ENCODE results near the gene ZSWIM3. TPM values are rescaled to one million over a fixed set of nuclear protein-coding genes. Genes with fewer than 3 reads are reported as not detected.
A peak's percentile ranks its signal among the peaks of the same experiment; 100 is the strongest.

ZSWIM3 gene
- total and polyA plus RNA-seq, 2 of the 13 experiments (the other 11 are each of a cell fraction or from before 2014, with no cell fraction given), result 5.2 to 5.8 TPM

DNA sequence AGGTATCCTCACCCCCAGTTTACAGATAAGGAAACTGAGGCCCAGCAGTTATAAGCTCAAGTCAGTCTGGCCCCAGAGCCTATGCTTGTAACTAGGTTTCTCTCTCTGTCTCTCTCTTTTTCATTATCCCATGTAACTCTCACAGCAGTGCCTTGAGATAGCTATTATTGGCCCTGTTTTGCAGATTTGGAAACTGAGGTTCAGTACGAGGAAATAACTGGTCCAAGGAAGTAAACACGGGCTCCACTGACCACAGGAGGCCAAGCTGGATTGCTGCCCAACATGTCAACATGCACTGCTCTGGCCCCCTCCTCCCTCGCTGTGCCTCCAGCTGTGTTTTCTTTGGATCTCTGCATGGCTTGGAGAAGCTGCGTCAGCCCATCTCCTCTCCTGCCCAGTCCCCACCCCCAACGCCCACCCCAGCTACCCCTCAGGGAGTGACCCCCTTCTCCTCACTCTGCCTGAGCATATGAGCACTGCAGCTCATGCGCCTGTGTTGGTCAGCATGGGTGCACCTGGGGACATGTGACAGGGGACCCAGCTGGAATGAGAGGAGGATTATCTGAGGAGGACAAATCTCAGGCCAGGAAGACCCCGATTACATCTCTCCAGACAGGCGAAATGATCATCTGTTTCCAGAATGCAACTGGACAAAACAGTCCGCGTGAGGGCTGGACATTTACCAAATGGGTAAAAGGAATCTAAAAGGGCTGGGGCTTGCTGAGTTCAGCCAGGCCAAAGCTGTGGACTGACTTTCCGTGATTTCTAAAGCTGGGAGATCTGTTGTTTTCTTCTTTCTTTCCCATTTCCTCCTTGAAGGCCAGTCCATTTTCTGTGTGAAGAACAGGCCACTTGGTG is 62.4 kb downstream of the ZSWIM3 start (continued):
- TF ChIP-seq ZNF556 (CRISPR knock-in tag; IDR thresholded peaks at IDR 0.05; ENCODE audit: borderline replicate concordance) (no peak), ZNF331 (CRISPR knock-in tag; IDR thresholded peaks at IDR 0.05) (0 out of 2 replicates have a peak, but pooled peaks have one; percentile 18), GATAD1 (CRISPR knock-in tag; IDR thresholded peaks at IDR 0.05) (0 out of 2 replicates have a peak, but pooled peaks have one; percentile 22), AHDC1 (CRISPR knock-in tag; IDR thresholded peaks at IDR 0.05; ENCODE audit: borderline replicate concordance) (peak; percentile 60; the same call in 1 of the 2 replicates), ZNF3 (CRISPR knock-in tag; IDR thresholded peaks at IDR 0.05) (peak; percentile 88), ZNF670 (CRISPR knock-in tag; IDR thresholded peaks at IDR 0.05; ENCODE audit: borderline replicate concordance) (no peak), NFATC3 (CRISPR knock-in tag; IDR thresholded peaks at IDR 0.05) (no peak), BCL6 (CRISPR knock-in tag; IDR thresholded peaks at IDR 0.05) (peak; percentile 24; the same call in 1 of the 2 replicates), SMARCE1 (IDR thresholded peaks at IDR 0.05; ENCODE audit: borderline replicate concordance) (no peak)
- TF ChIP-seq, protein P1, sequence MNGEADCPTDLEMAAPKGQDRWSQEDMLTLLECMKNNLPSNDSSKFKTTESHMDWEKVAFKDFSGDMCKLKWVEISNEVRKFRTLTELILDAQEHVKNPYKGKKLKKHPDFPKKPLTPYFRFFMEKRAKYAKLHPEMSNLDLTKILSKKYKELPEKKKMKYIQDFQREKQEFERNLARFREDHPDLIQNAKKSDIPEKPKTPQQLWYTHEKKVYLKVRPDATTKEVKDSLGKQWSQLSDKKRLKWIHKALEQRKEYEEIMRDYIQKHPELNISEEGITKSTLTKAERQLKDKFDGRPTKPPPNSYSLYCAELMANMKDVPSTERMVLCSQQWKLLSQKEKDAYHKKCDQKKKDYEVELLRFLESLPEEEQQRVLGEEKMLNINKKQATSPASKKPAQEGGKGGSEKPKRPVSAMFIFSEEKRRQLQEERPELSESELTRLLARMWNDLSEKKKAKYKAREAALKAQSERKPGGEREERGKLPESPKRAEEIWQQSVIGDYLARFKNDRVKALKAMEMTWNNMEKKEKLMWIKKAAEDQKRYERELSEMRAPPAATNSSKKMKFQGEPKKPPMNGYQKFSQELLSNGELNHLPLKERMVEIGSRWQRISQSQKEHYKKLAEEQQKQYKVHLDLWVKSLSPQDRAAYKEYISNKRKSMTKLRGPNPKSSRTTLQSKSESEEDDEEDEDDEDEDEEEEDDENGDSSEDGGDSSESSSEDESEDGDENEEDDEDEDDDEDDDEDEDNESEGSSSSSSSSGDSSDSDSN (CRISPR knock-in tag; IDR thresholded peaks at IDR 0.05), result no peak; the same call in 1 of the 2 replicates
- TF ChIP-seq, protein P2, sequence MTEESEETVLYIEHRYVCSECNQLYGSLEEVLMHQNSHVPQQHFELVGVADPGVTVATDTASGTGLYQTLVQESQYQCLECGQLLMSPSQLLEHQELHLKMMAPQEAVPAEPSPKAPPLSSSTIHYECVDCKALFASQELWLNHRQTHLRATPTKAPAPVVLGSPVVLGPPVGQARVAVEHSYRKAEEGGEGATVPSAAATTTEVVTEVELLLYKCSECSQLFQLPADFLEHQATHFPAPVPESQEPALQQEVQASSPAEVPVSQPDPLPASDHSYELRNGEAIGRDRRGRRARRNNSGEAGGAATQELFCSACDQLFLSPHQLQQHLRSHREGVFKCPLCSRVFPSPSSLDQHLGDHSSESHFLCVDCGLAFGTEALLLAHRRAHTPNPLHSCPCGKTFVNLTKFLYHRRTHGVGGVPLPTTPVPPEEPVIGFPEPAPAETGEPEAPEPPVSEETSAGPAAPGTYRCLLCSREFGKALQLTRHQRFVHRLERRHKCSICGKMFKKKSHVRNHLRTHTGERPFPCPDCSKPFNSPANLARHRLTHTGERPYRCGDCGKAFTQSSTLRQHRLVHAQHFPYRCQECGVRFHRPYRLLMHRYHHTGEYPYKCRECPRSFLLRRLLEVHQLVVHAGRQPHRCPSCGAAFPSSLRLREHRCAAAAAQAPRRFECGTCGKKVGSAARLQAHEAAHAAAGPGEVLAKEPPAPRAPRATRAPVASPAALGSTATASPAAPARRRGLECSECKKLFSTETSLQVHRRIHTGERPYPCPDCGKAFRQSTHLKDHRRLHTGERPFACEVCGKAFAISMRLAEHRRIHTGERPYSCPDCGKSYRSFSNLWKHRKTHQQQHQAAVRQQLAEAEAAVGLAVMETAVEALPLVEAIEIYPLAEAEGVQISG (CRISPR knock-in tag; IDR thresholded peaks at IDR 0.05), result no peak
- TF ChIP-seq, protein P3, sequence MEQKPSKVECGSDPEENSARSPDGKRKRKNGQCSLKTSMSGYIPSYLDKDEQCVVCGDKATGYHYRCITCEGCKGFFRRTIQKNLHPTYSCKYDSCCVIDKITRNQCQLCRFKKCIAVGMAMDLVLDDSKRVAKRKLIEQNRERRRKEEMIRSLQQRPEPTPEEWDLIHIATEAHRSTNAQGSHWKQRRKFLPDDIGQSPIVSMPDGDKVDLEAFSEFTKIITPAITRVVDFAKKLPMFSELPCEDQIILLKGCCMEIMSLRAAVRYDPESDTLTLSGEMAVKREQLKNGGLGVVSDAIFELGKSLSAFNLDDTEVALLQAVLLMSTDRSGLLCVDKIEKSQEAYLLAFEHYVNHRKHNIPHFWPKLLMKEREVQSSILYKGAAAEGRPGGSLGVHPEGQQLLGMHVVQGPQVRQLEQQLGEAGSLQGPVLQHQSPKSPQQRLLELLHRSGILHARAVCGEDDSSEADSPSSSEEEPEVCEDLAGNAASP (CRISPR knock-in tag; IDR thresholded peaks at IDR 0.05; ENCODE audit: borderline replicate concordance), result 0 out of 2 replicates have a peak, but pooled peaks have one; percentile 20
- TF ChIP-seq, protein P4, sequence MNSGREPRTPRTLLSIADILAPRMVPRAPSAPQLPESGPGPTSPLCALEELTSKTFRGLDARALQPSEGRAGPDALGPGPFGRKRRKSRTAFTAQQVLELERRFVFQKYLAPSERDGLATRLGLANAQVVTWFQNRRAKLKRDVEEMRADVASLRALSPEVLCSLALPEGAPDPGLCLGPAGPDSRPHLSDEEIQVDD (CRISPR knock-in tag; IDR thresholded peaks at IDR 0.05; ENCODE audit: borderline replicate concordance), result no peak
- TF ChIP-seq, protein P5, sequence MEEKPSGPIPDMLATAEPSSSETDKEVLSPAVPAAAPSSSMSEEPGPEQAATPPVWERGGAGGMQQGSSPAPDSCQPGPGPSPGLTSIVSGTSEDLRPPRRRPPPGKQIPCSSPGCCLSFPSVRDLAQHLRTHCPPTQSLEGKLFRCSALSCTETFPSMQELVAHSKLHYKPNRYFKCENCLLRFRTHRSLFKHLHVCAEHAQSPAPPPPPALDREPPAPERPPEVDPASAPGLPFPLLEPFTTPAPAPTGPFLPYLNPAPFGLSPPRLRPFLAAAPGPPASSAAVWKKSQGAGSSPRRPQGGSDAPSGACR (CRISPR knock-in tag; IDR thresholded peaks at IDR 0.05), result no peak; the same call in 1 of the 2 replicates

Data from HepG2 (cell line).